Activated B cell treated with CpG ODN at 0.5 μM for 24 hours (primary cell): Measurements from ENCODE around the gene LMBRD2. TPM values are rescaled to one million over a fixed set of nuclear protein-coding genes. Genes with fewer than 3 reads are reported as not detected.

ENCODE experiments used
- ATAC-seq: fragments of 200-7000 bp; cut with Tn5 transposase; one replicate; pipeline ENCODE4 v1.10.0; 2021; ENCODE audit warnings: low read depth, mild to moderate bottlenecking, moderate library complexity
- CTCF ChIA-PET: fragments of 350-600 bp; sonication (Branson Sonifier 250); formaldehyde crosslinking; loops from one replicate; lab custom pipeline; 2021; ENCODE audit warnings: antibody characterized with exemption; lab: Charles Lee
- POLR2A ChIA-PET: fragments of 350-600 bp; sonication (Branson Sonifier 250); formaldehyde crosslinking; loops from one replicate; lab custom pipeline; 2021; ENCODE audit warnings: antibody characterized with exemption; lab: Charles Lee
- DNase-seq: peaks from one replicate; pipeline ENCODE4 v3.0.0; 2022
- H3K27ac Mint-ChIP-seq: one replicate; pipeline ENCODE4 v1.8.0; 2020; ENCODE audit warnings: mixed read lengths
- H3K27me3 Mint-ChIP-seq: one replicate; pipeline ENCODE4 v1.8.0; 2021; ENCODE audit warnings: mixed read lengths
- H3K36me3 Mint-ChIP-seq: one replicate; pipeline ENCODE4 v1.8.0; 2021; ENCODE audit warnings: low read depth, mixed read lengths
- H3K4me1 Mint-ChIP-seq: one replicate; pipeline ENCODE4 v1.8.0; 2021; ENCODE audit warnings: mixed read lengths
- H3K4me3 Mint-ChIP-seq: one replicate; pipeline ENCODE4 v1.8.0; 2020; ENCODE audit warnings: mild to moderate bottlenecking, mixed read lengths
- H3K9me3 Mint-ChIP-seq: one replicate; pipeline ENCODE4 v1.8.0; 2020; ENCODE audit warnings: mixed read lengths
- CTCF ChIP-seq: fragments of 200-600 bp; IDR thresholded peaks from one replicate; pipeline ENCODE4 v1.8.0; 2022; ENCODE audit warnings: antibody characterized with exemption, mild to moderate bottlenecking
- intact Hi-C: fragments of 100-400 bp; cut with micrococcal nuclease; formaldehyde crosslinking; loops from one replicate; pipeline ENCODE4 v1.15.1; 2024
- total RNA-seq: library from RNA; stranded (reverse); gene quantifications from 2 replicates; pipeline ENCODE4 v1.2.3, GENCODE V29; 2022

LMBRD2 gene
- total RNA-seq, 1 donor from 2014 or later, result 8.9 TPM

DNA sequence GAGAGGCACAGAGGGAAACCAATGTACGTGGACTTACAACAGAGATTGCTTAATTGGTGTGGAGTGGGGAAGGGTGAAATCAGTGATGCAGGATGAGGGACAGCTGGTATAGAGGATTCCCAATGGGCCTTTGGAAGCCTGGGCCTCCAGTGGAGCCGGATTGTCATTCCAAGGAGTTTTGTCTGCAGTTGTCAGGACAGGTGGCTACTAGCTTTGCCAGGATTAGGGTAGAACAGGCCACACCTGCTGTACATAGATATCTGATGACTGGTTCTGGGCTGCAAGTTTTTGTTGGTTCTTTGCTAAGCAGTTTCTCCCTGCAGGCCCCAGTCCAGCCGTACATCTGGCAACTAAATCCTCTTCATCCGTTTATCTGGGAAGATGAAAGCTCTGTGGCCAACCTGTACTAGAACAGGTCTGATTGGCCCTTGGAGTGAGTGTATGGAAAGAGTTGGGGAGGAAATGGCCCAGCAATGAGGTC is 4.5 kb upstream of the LMBRD2 start:
- DNase-seq (no peak), ATAC-seq (no peak)
- Mint-ChIP-seq H3K4me1 (peaks cover 30% of the 10 kb centered on the region), H3K36me3 (peaks cover 72% of the 10 kb centered on the region), H3K9me3 (no peaks in the 10 kb centered on the region), H3K27ac (no peak overlapping the region), H3K4me3 (no peak overlapping the region), H3K27me3 (no peaks in the 10 kb centered on the region)
- ChIA-PET CTCF (no interaction called here), POLR2A (no interaction called here)
- intact Hi-C loops, result loop anchor here (10.0 kb wide), 1 partner anchor 951 kb away; no protein-coding TSS in a partner anchor
- no peak for TF ChIP-seq CTCF

- H3K27me3 Mint-ChIP-seq, result no peaks in the 10 kb centered on the region
- ATAC-seq (no peak), DNase-seq (no peak)
- ChIA-PET POLR2A (no interaction called here), CTCF (no interaction called here)
- no peak overlapping the region for H3K27ac Mint-ChIP-seq
- H3K9me3 Mint-ChIP-seq, result no peaks in the 10 kb centered on the region
- H3K36me3 Mint-ChIP-seq, result peaks cover 73% of the 10 kb centered on the region
- no peak overlapping the region for H3K4me3 Mint-ChIP-seq
- H3K4me1 Mint-ChIP-seq, result peaks cover 38% of the 10 kb centered on the region
- intact Hi-C loops, result loop anchor here (10.0 kb wide), 1 partner anchor 950 kb away; no protein-coding TSS in a partner anchor
- no peak for TF ChIP-seq CTCF
Observed at GRCh38 chr5:36155291-36155690, 3.6 kb upstream of the LMBRD2 start.

DNA sequence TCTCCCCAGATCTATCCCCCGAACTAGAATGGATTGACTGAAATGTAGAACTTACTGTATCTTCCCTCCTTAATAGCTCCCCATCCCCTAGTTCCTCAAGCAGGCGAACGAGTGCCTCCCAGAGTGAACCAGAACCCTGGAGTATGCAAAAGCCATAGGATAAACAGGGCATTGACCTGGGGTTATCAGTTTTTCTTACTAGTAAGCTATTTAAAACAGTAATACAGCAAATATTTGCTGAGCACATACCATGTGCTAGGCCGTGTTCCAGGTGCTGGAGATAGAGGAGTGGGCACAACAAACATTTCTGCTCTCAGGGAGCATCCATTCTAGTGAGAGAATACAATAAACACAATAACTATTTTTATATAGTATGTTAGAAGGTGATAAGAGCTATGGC is 2.0 kb upstream of the LMBRD2 start:
- H3K27me3 Mint-ChIP-seq, result no peaks in the 10 kb centered on the region
- no peaks in the 10 kb centered on the region for H3K9me3 Mint-ChIP-seq
- ATAC-seq (no peak), DNase-seq (no peak)
- ChIA-PET CTCF (no interaction called here), POLR2A (no interaction called here)
- no peak for TF ChIP-seq CTCF
- peak overlapping the region; percentile 24 for H3K4me3 Mint-ChIP-seq
- H3K27ac Mint-ChIP-seq, result no peak overlapping the region
- intact Hi-C loops, result loop anchor here (5.0 to 10.0 kb wide), 2 partner anchors 569 to 949 kb away; no protein-coding TSS in a partner anchor
- peaks cover 37% of the 10 kb centered on the region for H3K4me1 Mint-ChIP-seq
- peaks cover 60% of the 10 kb centered on the region for H3K36me3 Mint-ChIP-seq

- H3K36me3 Mint-ChIP-seq, result peaks cover 56% of the 10 kb centered on the region
- DNase-seq, result no peak
- ATAC-seq, result no peak
- CTCF ChIA-PET, result no interaction called here
- no peaks in the 10 kb centered on the region for H3K9me3 Mint-ChIP-seq
- H3K27ac Mint-ChIP-seq, result no peak overlapping the region
- H3K27me3 Mint-ChIP-seq, result no peaks in the 10 kb centered on the region
- POLR2A ChIA-PET, result interaction anchor here (3.1 kb wide), 1 partner anchor 89 kb away, joined by 35 read pairs; the partner anchor contains the start of gene NADK2
- intact Hi-C loops, result loop anchor here (5.0 to 10.0 kb wide), 2 partner anchors 569 to 948 kb away; no protein-coding TSS in a partner anchor
- peak overlapping the region; percentile 24 for H3K4me3 Mint-ChIP-seq
- H3K4me1 Mint-ChIP-seq, result peaks cover 37% of the 10 kb centered on the region
- no peak for TF ChIP-seq CTCF
Observed at GRCh38 chr5:36153298-36153677, 1.6 kb upstream of the LMBRD2 start.

- CTCF ChIA-PET, result interaction anchor here (2.5 kb wide), 1 partner anchor 89 kb away, joined by 11 read pairs; the partner anchor contains the start of gene NADK2
- H3K36me3 Mint-ChIP-seq, result peaks cover 50% of the 10 kb centered on the region
- no peaks in the 10 kb centered on the region for H3K27me3 Mint-ChIP-seq
- peak overlapping the region; percentile 96 for H3K4me3 Mint-ChIP-seq
- TF ChIP-seq CTCF, result no peak
- H3K9me3 Mint-ChIP-seq, result no peaks in the 10 kb centered on the region
- DNase-seq (no peak), ATAC-seq (no peak)
- POLR2A ChIA-PET, result interaction anchor here (0.6 to 3.1 kb wide), 7 partner anchors 13 to 1236 kb away, joined by 3 to 35 read pairs (median 4); partner anchors contain the start of genes BRIX1, DNAJC21, NADK2 and RAD1
- H3K4me1 Mint-ChIP-seq, result peaks cover 37% of the 10 kb centered on the region
- intact Hi-C loops, result loop anchor here (1.0 to 10.0 kb wide), 4 partner anchors 90 to 1237 kb away; partner anchors contain the start of genes BRIX1 and RAD1
- peak overlapping the region; percentile 85 for H3K27ac Mint-ChIP-seq
Observed at GRCh38 chr5:36152324-36153297, 924 bp upstream of the LMBRD2 start.
